Stimulated activated CD8-positive, alpha-beta memory T cell treated with anti-CD3 and anti-CD28 coated beads, Interleukin-7, amount 100 ng/mL, for 48 hours (primary cell): Measurements from ENCODE around the gene CDC42BPB.

Experiments used
- DNase-seq, 2 donors: peaks; one replicate each; pipeline ENCODE4 v3.0.0-alpha.2; 2020; ENCODE audit warnings: low read depth in 1 of 2; ENCODE audit errors: extremely low read depth in 1 of 2

Gene CDC42BPB, protein sequence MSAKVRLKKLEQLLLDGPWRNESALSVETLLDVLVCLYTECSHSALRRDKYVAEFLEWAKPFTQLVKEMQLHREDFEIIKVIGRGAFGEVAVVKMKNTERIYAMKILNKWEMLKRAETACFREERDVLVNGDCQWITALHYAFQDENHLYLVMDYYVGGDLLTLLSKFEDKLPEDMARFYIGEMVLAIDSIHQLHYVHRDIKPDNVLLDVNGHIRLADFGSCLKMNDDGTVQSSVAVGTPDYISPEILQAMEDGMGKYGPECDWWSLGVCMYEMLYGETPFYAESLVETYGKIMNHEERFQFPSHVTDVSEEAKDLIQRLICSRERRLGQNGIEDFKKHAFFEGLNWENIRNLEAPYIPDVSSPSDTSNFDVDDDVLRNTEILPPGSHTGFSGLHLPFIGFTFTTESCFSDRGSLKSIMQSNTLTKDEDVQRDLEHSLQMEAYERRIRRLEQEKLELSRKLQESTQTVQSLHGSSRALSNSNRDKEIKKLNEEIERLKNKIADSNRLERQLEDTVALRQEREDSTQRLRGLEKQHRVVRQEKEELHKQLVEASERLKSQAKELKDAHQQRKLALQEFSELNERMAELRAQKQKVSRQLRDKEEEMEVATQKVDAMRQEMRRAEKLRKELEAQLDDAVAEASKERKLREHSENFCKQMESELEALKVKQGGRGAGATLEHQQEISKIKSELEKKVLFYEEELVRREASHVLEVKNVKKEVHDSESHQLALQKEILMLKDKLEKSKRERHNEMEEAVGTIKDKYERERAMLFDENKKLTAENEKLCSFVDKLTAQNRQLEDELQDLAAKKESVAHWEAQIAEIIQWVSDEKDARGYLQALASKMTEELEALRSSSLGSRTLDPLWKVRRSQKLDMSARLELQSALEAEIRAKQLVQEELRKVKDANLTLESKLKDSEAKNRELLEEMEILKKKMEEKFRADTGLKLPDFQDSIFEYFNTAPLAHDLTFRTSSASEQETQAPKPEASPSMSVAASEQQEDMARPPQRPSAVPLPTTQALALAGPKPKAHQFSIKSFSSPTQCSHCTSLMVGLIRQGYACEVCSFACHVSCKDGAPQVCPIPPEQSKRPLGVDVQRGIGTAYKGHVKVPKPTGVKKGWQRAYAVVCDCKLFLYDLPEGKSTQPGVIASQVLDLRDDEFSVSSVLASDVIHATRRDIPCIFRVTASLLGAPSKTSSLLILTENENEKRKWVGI (N-terminal part only)

DNA sequence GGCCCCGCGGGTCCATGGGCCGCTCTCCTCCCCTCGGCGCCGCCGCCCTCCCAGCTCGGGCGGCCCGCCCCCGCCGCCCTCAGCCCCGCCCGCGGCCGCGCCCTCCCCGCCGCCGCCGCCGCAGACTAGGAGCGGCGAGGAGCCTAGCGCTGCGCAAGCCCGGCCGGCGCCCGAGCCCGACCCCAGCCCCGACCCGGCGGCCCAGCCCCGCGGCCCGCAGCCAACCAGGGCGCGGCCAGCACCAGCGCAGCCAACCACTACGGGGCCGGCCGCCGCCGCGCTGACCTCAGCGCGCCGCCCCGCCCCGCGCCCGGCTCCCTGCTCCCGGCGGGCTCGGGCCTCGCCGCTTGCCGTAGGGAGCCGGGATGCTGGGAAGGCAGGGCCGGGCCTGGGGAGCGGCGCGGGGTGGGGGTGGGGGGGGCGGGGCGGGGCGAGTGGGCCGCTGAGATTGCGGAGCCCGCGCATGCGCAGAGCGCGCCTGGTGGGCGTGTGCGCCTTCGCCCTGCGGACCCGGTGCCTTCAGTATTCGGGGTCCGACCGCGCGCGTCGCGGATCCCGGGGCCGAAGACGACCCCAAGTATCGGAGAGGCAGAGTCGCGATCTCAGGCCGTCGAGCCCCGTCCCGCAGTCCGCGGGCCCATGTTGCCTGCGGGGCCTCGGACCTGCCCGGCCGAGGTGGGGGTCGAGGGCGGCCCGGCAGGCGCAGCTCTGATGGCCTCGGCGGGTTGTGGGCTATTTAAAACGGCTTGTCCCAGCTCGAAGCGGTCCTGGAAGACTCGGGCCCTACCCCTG lies at the start of gene CDC42BPB:
Gene CDC42BPB (minus strand): TSS at position 178 of the 792 bp plus-strand sequence. CDS start 376 bp downstream, outside the sequence.
- DNase-seq: peak in 1 of 2 donors; percentile 30

GRCh38 chr14:103105580-103106150 lies 48.3 kb upstream of the CDC42BPB start:
- DNase-seq: no peak

- peak; percentile 33 to 41 for DNase-seq
Observed at GRCh38 chr14:103104654-103105452, 47.5 kb upstream of the CDC42BPB start.

GRCh38 chr14:103104389-103104653 lies 47.0 kb upstream of the CDC42BPB start:
- no peak for DNase-seq

- no peak for DNase-seq
Observed at GRCh38 chr14:103103461-103104388, 46.4 kb upstream of the CDC42BPB start.

DNA sequence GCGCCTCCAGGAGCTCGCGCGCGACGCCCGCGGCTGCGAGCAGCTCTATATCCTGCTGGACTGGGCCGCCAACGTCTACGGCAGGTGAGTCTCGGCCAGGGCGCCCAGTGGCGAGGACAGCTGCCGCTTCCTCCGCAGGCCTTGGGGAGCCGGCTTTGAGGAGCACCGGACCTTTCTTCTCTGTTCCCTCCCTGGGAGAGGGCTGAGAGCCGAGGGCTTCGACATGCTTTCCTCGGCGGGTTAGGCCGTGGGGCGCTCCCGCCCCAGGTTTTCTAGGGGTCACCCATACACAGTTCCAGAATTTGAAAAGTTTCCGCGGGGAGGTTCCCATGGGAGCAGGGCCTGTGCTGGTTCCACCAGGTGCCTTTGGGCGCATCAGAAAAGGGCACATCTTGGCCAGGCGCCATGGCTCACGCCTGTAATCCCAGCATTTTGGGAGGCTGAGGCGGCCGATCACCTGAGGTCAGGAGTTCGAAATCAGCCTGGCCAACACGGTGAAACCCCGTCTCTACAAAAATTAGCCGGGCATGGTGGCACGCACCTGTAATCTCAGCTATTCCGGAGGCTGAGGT lies 45.4 kb upstream of the CDC42BPB start:
- no peak for DNase-seq

- DNase-seq: no peak
Observed at GRCh38 chr14:103101963-103102688, 44.8 kb upstream of the CDC42BPB start.

GRCh38 chr14:103101257-103101962 lies 44.1 kb upstream of the CDC42BPB start:
- DNase-seq: no peak

GRCh38 chr14:103100281-103101121 lies 43.2 kb upstream of the CDC42BPB start:
- DNase-seq: no peak

DNA sequence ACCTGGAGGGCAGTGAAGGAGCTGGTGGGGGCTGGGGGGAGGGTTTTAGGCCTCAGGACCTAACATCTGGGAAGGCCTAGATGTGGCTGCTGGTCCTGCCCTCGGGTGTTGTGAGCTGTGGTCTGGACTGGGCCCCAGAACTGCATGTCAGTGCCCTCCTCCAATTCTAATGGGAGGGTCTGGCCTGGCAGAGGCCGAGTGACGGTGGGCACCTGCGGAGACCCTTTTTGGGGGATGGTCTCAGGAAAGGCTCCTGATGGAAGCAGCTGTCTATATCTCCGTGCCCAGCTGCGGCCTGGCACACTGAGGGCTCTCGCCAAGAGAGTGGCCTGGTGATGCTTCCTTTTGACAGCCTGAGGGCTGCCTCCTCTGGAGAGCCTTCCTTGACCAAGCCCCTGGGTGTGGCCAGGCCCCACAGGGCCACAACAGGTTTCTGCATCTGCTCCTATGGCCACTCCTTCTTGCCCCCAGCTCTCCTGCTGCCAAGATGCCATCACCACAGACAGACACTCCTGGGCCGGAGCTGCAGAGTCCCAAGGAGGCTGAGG lies 42.5 kb upstream of the CDC42BPB start:
- DNase-seq: no peak

- DNase-seq: no peak
Observed at GRCh38 chr14:103099081-103099732, 41.9 kb upstream of the CDC42BPB start.

- no peak for DNase-seq
Observed at GRCh38 chr14:103097994-103098957, 40.9 kb upstream of the CDC42BPB start.

DNA sequence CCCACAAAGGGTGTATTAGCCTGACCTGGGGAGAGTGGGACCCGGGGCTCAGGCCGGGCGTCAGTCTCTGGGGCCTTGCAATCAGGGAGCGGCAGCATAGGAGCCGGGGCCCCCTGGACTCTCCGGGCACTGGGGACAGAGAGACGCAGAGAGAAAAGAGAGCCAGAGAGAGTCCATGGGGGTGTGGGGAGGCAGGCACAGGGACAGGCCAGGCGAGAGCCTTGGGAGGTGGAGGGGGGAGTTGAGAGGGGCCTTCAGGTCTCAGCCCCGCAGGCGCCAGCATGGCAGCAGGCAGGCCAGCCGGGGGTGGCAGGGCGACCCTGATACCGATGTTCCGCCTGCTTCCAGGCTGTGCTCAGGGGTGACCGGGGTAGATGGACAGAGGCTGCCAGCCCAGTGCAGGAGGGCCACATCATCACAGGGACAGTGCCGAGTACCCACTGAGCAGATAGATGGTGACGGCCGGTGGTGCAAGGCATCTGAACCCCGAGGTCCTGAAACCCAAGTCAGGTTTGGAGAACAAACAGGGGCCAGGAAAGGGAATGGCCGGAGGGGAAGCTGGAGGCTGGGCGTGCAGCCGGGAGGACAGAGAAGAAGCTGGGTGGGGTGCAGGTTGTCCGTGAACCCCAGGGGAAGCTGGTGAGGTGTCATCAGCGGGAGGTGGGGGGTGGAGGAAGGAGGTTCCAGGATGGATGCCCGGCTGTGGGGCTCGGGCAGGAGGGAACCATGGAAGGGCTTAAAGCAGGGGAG lies 40.1 kb upstream of the CDC42BPB start:
- DNase-seq: no peak
